ENCODE measurements around the gene PLEKHM3.

Gene PLEKHM3

GRCh38 chr2:207895274-207895860 is 130.0 kb downstream of the PLEKHM3 start:
- no peak overlapping the region for H3K4me2 ChIP-seq (ENCODE audit: low read length)
- no peaks in the 10 kb centered on the region for H3K79me2 ChIP-seq (ENCODE audit: control insufficient read depth, insufficient read depth, low read length)
- H3K4me1 ChIP-seq (ENCODE audit: control insufficient read depth, low read depth, low read length): peaks cover 11% of the 10 kb centered on the region
- H2BK15ac ChIP-seq (replicated peaks; ENCODE audit: low read depth): no peak overlapping the region
- H2BK120ac ChIP-seq (ENCODE audit: low read depth, low read length): no peak overlapping the region
- H3K4me3 ChIP-seq (ENCODE audit: low read length): no peak overlapping the region
- no peak overlapping the region for H2BK5ac ChIP-seq (ENCODE audit: low read length)
- no peak overlapping the region for H3K27ac ChIP-seq (ENCODE audit: low read depth, low read length)
- no peak overlapping the region for H3K23ac ChIP-seq (ENCODE audit: low read length)
- no peak overlapping the region for H3K18ac ChIP-seq (ENCODE audit: low read length)
- no CpG with 5 or more reads among the region's 5 CpGs for WGBS (ENCODE audit: extremely low coverage, insufficient coverage, low lambda C conversion rate)
- no peak overlapping the region for H3K9ac ChIP-seq (ENCODE audit: low read length)
- H3K56ac ChIP-seq (ENCODE audit: low read length): peak overlapping the region; percentile 30
- no peaks in the 10 kb centered on the region for H3K36me3 ChIP-seq (ENCODE audit: control insufficient read depth, insufficient read depth, low read length)
- DNase-seq: no peak
- H4K5ac ChIP-seq (ENCODE audit: low read length): no peak overlapping the region
- H3K79me1 ChIP-seq (ENCODE audit: low read length): no peaks in the 10 kb centered on the region
- H3K4ac ChIP-seq (ENCODE audit: low read depth, low read length): no peak overlapping the region
- no peaks in the 10 kb centered on the region for H3K27me3 ChIP-seq (ENCODE audit: insufficient read depth, low read length, poor library complexity)
- H4K8ac ChIP-seq (ENCODE audit: low read depth, low read length): no peak overlapping the region
- no peak overlapping the region for H2AK5ac ChIP-seq (ENCODE audit: low read length)

GRCh38 chr2:207892716-207893402 is 132.5 kb downstream of the PLEKHM3 start:
- WGBS (ENCODE audit: extremely low coverage, insufficient coverage, low lambda C conversion rate): no CpG with 5 or more reads among the region's 7 CpGs
- H2BK15ac ChIP-seq (replicated peaks; ENCODE audit: low read depth): no peak overlapping the region
- peaks cover 13% of the 10 kb centered on the region for H3K4me1 ChIP-seq (ENCODE audit: control insufficient read depth, low read depth, low read length)
- H3K79me1 ChIP-seq (ENCODE audit: low read length): no peaks in the 10 kb centered on the region
- H3K27ac ChIP-seq (ENCODE audit: low read depth, low read length): no peak overlapping the region
- no peak overlapping the region for H3K56ac ChIP-seq (ENCODE audit: low read length)
- no peak overlapping the region for H4K8ac ChIP-seq (ENCODE audit: low read depth, low read length)
- H3K9ac ChIP-seq (ENCODE audit: low read length): no peak overlapping the region
- H3K27me3 ChIP-seq (ENCODE audit: insufficient read depth, low read length, poor library complexity): no peaks in the 10 kb centered on the region
- no peak overlapping the region for H3K4me2 ChIP-seq (ENCODE audit: low read length)
- no peaks in the 10 kb centered on the region for H3K79me2 ChIP-seq (ENCODE audit: control insufficient read depth, insufficient read depth, low read length)
- DNase-seq: no peak
- H3K4ac ChIP-seq (ENCODE audit: low read depth, low read length): no peak overlapping the region
- no peak overlapping the region for H2AK5ac ChIP-seq (ENCODE audit: low read length)
- no peak overlapping the region for H2BK5ac ChIP-seq (ENCODE audit: low read length)
- no peaks in the 10 kb centered on the region for H3K36me3 ChIP-seq (ENCODE audit: control insufficient read depth, insufficient read depth, low read length)
- no peak overlapping the region for H2BK120ac ChIP-seq (ENCODE audit: low read depth, low read length)
- no peak overlapping the region for H3K23ac ChIP-seq (ENCODE audit: low read length)
- H4K5ac ChIP-seq (ENCODE audit: low read length): no peak overlapping the region
- H3K18ac ChIP-seq (ENCODE audit: low read length): no peak overlapping the region
- H3K4me3 ChIP-seq (ENCODE audit: low read length): no peak overlapping the region

- peaks cover 6% of the 10 kb centered on the region for H3K4me1 ChIP-seq (ENCODE audit: control insufficient read depth, low read depth, low read length)
Observed at GRCh38 chr2:207891086-207891844, 134.1 kb downstream of the PLEKHM3 start.

GRCh38 chr2:207887500-207887899 is 137.8 kb downstream of the PLEKHM3 start:
- Histone ChIP-seq H3K4me1 (ENCODE audit: control insufficient read depth, low read depth, low read length) (peaks cover 3% of the 10 kb centered on the region), H3K18ac (ENCODE audit: low read length) (no peak overlapping the region), H3K4me3 (ENCODE audit: low read length) (no peak overlapping the region), H3K79me2 (ENCODE audit: control insufficient read depth, insufficient read depth, low read length) (no peaks in the 10 kb centered on the region), H4K5ac (ENCODE audit: low read length) (no peak overlapping the region), H3K36me3 (ENCODE audit: control insufficient read depth, insufficient read depth, low read length) (no peaks in the 10 kb centered on the region), H3K23ac (ENCODE audit: low read length) (no peak overlapping the region), H2BK120ac (ENCODE audit: low read depth, low read length) (no peak overlapping the region), H3K4me2 (ENCODE audit: low read length) (no peak overlapping the region), H2AK5ac (ENCODE audit: low read length) (no peak overlapping the region), H3K4ac (ENCODE audit: low read depth, low read length) (no peak overlapping the region), H3K27ac (ENCODE audit: low read depth, low read length) (no peak overlapping the region), H3K79me1 (ENCODE audit: low read length) (no peaks in the 10 kb centered on the region), H3K9ac (ENCODE audit: low read length) (no peak overlapping the region), H3K56ac (ENCODE audit: low read length) (no peak overlapping the region), H4K8ac (ENCODE audit: low read depth, low read length) (no peak overlapping the region), H3K27me3 (ENCODE audit: insufficient read depth, low read length, poor library complexity) (no peaks in the 10 kb centered on the region), H2BK5ac (ENCODE audit: low read length) (no peak overlapping the region), H2BK15ac (replicated peaks; ENCODE audit: low read depth) (no peak overlapping the region)
- WGBS (ENCODE audit: extremely low coverage, insufficient coverage, low lambda C conversion rate): no CpG with 5 or more reads among the region's 1 CpG
- no peak for DNase-seq

More at GRCh38 chr2:207891086-207891844, 134.1 kb downstream of the PLEKHM3 start:
- H3K79me2 ChIP-seq (ENCODE audit: control insufficient read depth, insufficient read depth, low read length): no peaks in the 10 kb centered on the region
- no peaks in the 10 kb centered on the region for H3K36me3 ChIP-seq (ENCODE audit: control insufficient read depth, insufficient read depth, low read length)
- no peak overlapping the region for H3K4me3 ChIP-seq (ENCODE audit: low read length)
- no peak overlapping the region for H3K27ac ChIP-seq (ENCODE audit: low read depth, low read length)
- H2BK15ac ChIP-seq (replicated peaks; ENCODE audit: low read depth): no peak overlapping the region
- H2AK5ac ChIP-seq (ENCODE audit: low read length): no peak overlapping the region
- no peak overlapping the region for H4K8ac ChIP-seq (ENCODE audit: low read depth, low read length)
- H3K79me1 ChIP-seq (ENCODE audit: low read length): no peaks in the 10 kb centered on the region
- no peak overlapping the region for H2BK5ac ChIP-seq (ENCODE audit: low read length)
- no peaks in the 10 kb centered on the region for H3K27me3 ChIP-seq (ENCODE audit: insufficient read depth, low read length, poor library complexity)
- no CpG with 5 or more reads among the region's 4 CpGs for WGBS (ENCODE audit: extremely low coverage, insufficient coverage, low lambda C conversion rate)
- no peak overlapping the region for H3K9ac ChIP-seq (ENCODE audit: low read length)
- H3K18ac ChIP-seq (ENCODE audit: low read length): no peak overlapping the region
- no peak overlapping the region for H4K5ac ChIP-seq (ENCODE audit: low read length)
- no peak overlapping the region for H3K4me2 ChIP-seq (ENCODE audit: low read length)
- H3K56ac ChIP-seq (ENCODE audit: low read length): no peak overlapping the region
- no peak overlapping the region for H3K23ac ChIP-seq (ENCODE audit: low read length)
- no peak overlapping the region for H2BK120ac ChIP-seq (ENCODE audit: low read depth, low read length)
- no peak for DNase-seq
- H3K4ac ChIP-seq (ENCODE audit: low read depth, low read length): no peak overlapping the region

- Histone ChIP-seq H2BK15ac (replicated peaks; ENCODE audit: low read depth) (no peak overlapping the region), H3K4ac (ENCODE audit: low read depth, low read length) (no peak overlapping the region), H4K8ac (ENCODE audit: low read depth, low read length) (no peak overlapping the region), H3K79me1 (ENCODE audit: low read length) (no peaks in the 10 kb centered on the region), H3K23ac (ENCODE audit: low read length) (no peak overlapping the region), H3K9ac (ENCODE audit: low read length) (no peak overlapping the region), H3K79me2 (ENCODE audit: control insufficient read depth, insufficient read depth, low read length) (no peaks in the 10 kb centered on the region), H3K36me3 (ENCODE audit: control insufficient read depth, insufficient read depth, low read length) (no peaks in the 10 kb centered on the region), H3K4me1 (ENCODE audit: control insufficient read depth, low read depth, low read length) (peaks cover 3% of the 10 kb centered on the region), H3K18ac (ENCODE audit: low read length) (no peak overlapping the region), H3K4me2 (ENCODE audit: low read length) (no peak overlapping the region), H2BK5ac (ENCODE audit: low read length) (no peak overlapping the region), H3K27me3 (ENCODE audit: insufficient read depth, low read length, poor library complexity) (no peaks in the 10 kb centered on the region), H3K27ac (ENCODE audit: low read depth, low read length) (no peak overlapping the region), H3K4me3 (ENCODE audit: low read length) (no peak overlapping the region), H3K56ac (ENCODE audit: low read length) (no peak overlapping the region), H4K5ac (ENCODE audit: low read length) (no peak overlapping the region), H2AK5ac (ENCODE audit: low read length) (no peak overlapping the region), H2BK120ac (ENCODE audit: low read depth, low read length) (no peak overlapping the region)
- no peak for DNase-seq
- WGBS (ENCODE audit: extremely low coverage, insufficient coverage, low lambda C conversion rate): no CpG with 5 or more reads among the region's 6 CpGs
Observed at GRCh38 chr2:207885010-207885409, 140.3 kb downstream of the PLEKHM3 start.
